Mesendoderm (in vitro differentiated cells): Measurements from ENCODE around the gene MBOAT1.

Source experiments
- DNase-seq: peaks from one replicate; pipeline ENCODE4 v3.0.0; 2013
- H2AK5ac ChIP-seq: 2 replicates; pipeline ENCODE4 v1.6.1; 2013; ENCODE audit warnings: low read length, inconsistent platforms
- H2BK120ac ChIP-seq: 2 replicates; pipeline ENCODE4 v1.6.1; 2013; ENCODE audit warnings: low read depth, mild to moderate bottlenecking, low read length, moderate library complexity, mixed read lengths
- H2BK15ac ChIP-seq: replicated peaks from 2 replicates; pipeline ENCODE4 v1.6.1; 2013; ENCODE audit warnings: low read depth, mild to moderate bottlenecking, moderate library complexity
- H2BK5ac ChIP-seq: 2 replicates; pipeline ENCODE4 v1.6.1; 2013; ENCODE audit warnings: low read length, inconsistent platforms
- H3K18ac ChIP-seq: 2 replicates; pipeline ENCODE4 v1.6.1; 2013; ENCODE audit warnings: mild to moderate bottlenecking, low read length, mixed read lengths
- H3K23ac ChIP-seq: one replicate; pipeline ENCODE4 v1.6.1; 2013; ENCODE audit warnings: low read length
- H3K27ac ChIP-seq: 2 replicates; pipeline ENCODE4 v1.5.1; 2013; ENCODE audit warnings: low read depth, mild to moderate bottlenecking, inconsistent platforms, low read length, moderate library complexity
- H3K27me3 ChIP-seq: 2 replicates; pipeline ENCODE4 v1.6.1; 2013; ENCODE audit warnings: low read length, control low read depth, mild to moderate bottlenecking, inconsistent platforms; ENCODE audit not compliant: insufficient read depth, poor library complexity
- H3K36me3 ChIP-seq: 2 replicates; pipeline ENCODE4 v1.6.1; 2013; ENCODE audit warnings: low read length, inconsistent platforms; ENCODE audit not compliant: control insufficient read depth, insufficient read depth
- H3K4ac ChIP-seq: one replicate; pipeline ENCODE4 v1.6.1; 2013; ENCODE audit warnings: low read depth, mild to moderate bottlenecking, low read length, moderate library complexity
- H3K4me1 ChIP-seq: 2 replicates; pipeline ENCODE4 v1.6.1; 2013; ENCODE audit warnings: low read depth, low read length, inconsistent platforms; ENCODE audit not compliant: control insufficient read depth
- H3K4me2 ChIP-seq: 2 replicates; pipeline ENCODE4 v1.6.1; 2013; ENCODE audit warnings: low read length
- H3K4me3 ChIP-seq: 2 replicates; pipeline ENCODE4 v1.5.1; 2013; ENCODE audit warnings: mild to moderate bottlenecking, low read length
- H3K56ac ChIP-seq: one replicate; pipeline ENCODE4 v1.6.1; 2013; ENCODE audit warnings: low read length
- H3K79me1 ChIP-seq: 2 replicates; pipeline ENCODE4 v1.6.1; 2013; ENCODE audit warnings: low read length, inconsistent platforms
- H3K79me2 ChIP-seq: 2 replicates; pipeline ENCODE4 v1.6.1; 2013; ENCODE audit warnings: mild to moderate bottlenecking, low read length; ENCODE audit not compliant: control insufficient read depth, insufficient read depth
- H3K9ac ChIP-seq: 2 replicates; pipeline ENCODE4 v1.6.1; 2013; ENCODE audit warnings: low read length, inconsistent platforms
- H4K5ac ChIP-seq: one replicate; pipeline ENCODE4 v1.6.1; 2013; ENCODE audit warnings: low read length
- H4K8ac ChIP-seq: one replicate; pipeline ENCODE4 v1.6.1; 2013; ENCODE audit warnings: low read depth, mild to moderate bottlenecking, control low read depth, low read length, moderate library complexity
- whole genome bisulfite sequencing: extraction: QIAGEN DNeasy Blood & Tissue Kit; methylation state at CpG from one replicate; pipeline ENCODE4 v1.1.7; 2013; ENCODE audit warnings: low lambda C conversion rate, missing lambda C conversion rate; ENCODE audit not compliant: insufficient coverage; ENCODE audit errors: extremely low coverage; 5-methylcytosine and 5-hydroxymethylcytosine counted together

Gene MBOAT1

GRCh38 chr6:20095436-20095835 lies 116.8 kb downstream of the MBOAT1 start:
- no peak overlapping the region for H3K4me2 ChIP-seq
- DNase-seq: no peak
- WGBS: no CpG with 5 or more reads among the region's 6 CpGs
- H3K79me1 ChIP-seq: no peaks in the 10 kb centered on the region
- H3K4ac ChIP-seq: no peak overlapping the region
- H2BK15ac ChIP-seq: no peak overlapping the region
- no peak overlapping the region for H3K23ac ChIP-seq
- H3K27ac ChIP-seq: no peak overlapping the region
- H3K4me3 ChIP-seq: no peak overlapping the region
- H3K79me2 ChIP-seq: no peaks in the 10 kb centered on the region
- no peak overlapping the region for H2BK5ac ChIP-seq
- no peaks in the 10 kb centered on the region for H3K4me1 ChIP-seq
- H3K27me3 ChIP-seq: no peaks in the 10 kb centered on the region
- H3K56ac ChIP-seq: no peak overlapping the region
- no peak overlapping the region for H2AK5ac ChIP-seq
- no peak overlapping the region for H3K9ac ChIP-seq
- H4K8ac ChIP-seq: no peak overlapping the region
- H4K5ac ChIP-seq: no peak overlapping the region
- no peak overlapping the region for H3K18ac ChIP-seq
- no peak overlapping the region for H2BK120ac ChIP-seq
- H3K36me3 ChIP-seq: no peaks in the 10 kb centered on the region

GRCh38 chr6:20092071-20092566 lies 120.2 kb downstream of the MBOAT1 start:
- no peak overlapping the region for H3K18ac ChIP-seq
- H3K27ac ChIP-seq: no peak overlapping the region
- H2BK15ac ChIP-seq: no peak overlapping the region
- H2AK5ac ChIP-seq: no peak overlapping the region
- H3K4ac ChIP-seq: no peak overlapping the region
- no peaks in the 10 kb centered on the region for H3K79me1 ChIP-seq
- no peak overlapping the region for H3K23ac ChIP-seq
- no peaks in the 10 kb centered on the region for H3K79me2 ChIP-seq
- no peak overlapping the region for H3K4me2 ChIP-seq
- H4K8ac ChIP-seq: no peak overlapping the region
- no peak overlapping the region for H3K4me3 ChIP-seq
- no CpG with 5 or more reads among the region's 1 CpG for WGBS
- H4K5ac ChIP-seq: no peak overlapping the region
- H3K36me3 ChIP-seq: no peaks in the 10 kb centered on the region
- DNase-seq: peak; percentile 87
- no peak overlapping the region for H2BK120ac ChIP-seq
- no peak overlapping the region for H3K9ac ChIP-seq
- no peaks in the 10 kb centered on the region for H3K4me1 ChIP-seq
- H3K56ac ChIP-seq: no peak overlapping the region
- no peak overlapping the region for H2BK5ac ChIP-seq
- no peaks in the 10 kb centered on the region for H3K27me3 ChIP-seq

GRCh38 chr6:20086992-20087391 lies 125.3 kb downstream of the MBOAT1 start:
- H3K18ac ChIP-seq: no peak overlapping the region
- no peaks in the 10 kb centered on the region for H3K4me1 ChIP-seq
- no peak overlapping the region for H4K8ac ChIP-seq
- H2BK15ac ChIP-seq: no peak overlapping the region
- no peak overlapping the region for H2BK5ac ChIP-seq
- no peaks in the 10 kb centered on the region for H3K79me1 ChIP-seq
- H3K4me2 ChIP-seq: no peak overlapping the region
- H3K79me2 ChIP-seq: no peaks in the 10 kb centered on the region
- H3K4ac ChIP-seq: no peak overlapping the region
- no peak overlapping the region for H4K5ac ChIP-seq
- no peak overlapping the region for H3K4me3 ChIP-seq
- no peak overlapping the region for H3K23ac ChIP-seq
- no peak overlapping the region for H3K56ac ChIP-seq
- H2AK5ac ChIP-seq: no peak overlapping the region
- H2BK120ac ChIP-seq: no peak overlapping the region
- no peak overlapping the region for H3K27ac ChIP-seq
- no peaks in the 10 kb centered on the region for H3K36me3 ChIP-seq
- DNase-seq: no peak
- no peak overlapping the region for H3K9ac ChIP-seq
- no peaks in the 10 kb centered on the region for H3K27me3 ChIP-seq

GRCh38 chr6:20085817-20086216 lies 126.5 kb downstream of the MBOAT1 start:
- H3K27ac ChIP-seq: no peak overlapping the region

GRCh38 chr6:20084411-20084810 lies 127.9 kb downstream of the MBOAT1 start:
- H3K4me3 ChIP-seq: no peak overlapping the region
- H3K79me1 ChIP-seq: no peaks in the 10 kb centered on the region
- H3K18ac ChIP-seq: no peak overlapping the region
- no peaks in the 10 kb centered on the region for H3K36me3 ChIP-seq
- no peaks in the 10 kb centered on the region for H3K79me2 ChIP-seq
- H3K4me1 ChIP-seq: no peaks in the 10 kb centered on the region
- DNase-seq: no peak
- no peak overlapping the region for H2AK5ac ChIP-seq
- no peak overlapping the region for H3K27ac ChIP-seq
- H2BK5ac ChIP-seq: no peak overlapping the region
- no peak overlapping the region for H4K8ac ChIP-seq
- no peak overlapping the region for H4K5ac ChIP-seq
- no peak overlapping the region for H3K56ac ChIP-seq
- no peak overlapping the region for H3K4ac ChIP-seq
- no peak overlapping the region for H2BK15ac ChIP-seq
- no peak overlapping the region for H3K23ac ChIP-seq
- H2BK120ac ChIP-seq: no peak overlapping the region
- H3K9ac ChIP-seq: no peak overlapping the region
- no peaks in the 10 kb centered on the region for H3K27me3 ChIP-seq
- H3K4me2 ChIP-seq: no peak overlapping the region

More at GRCh38 chr6:20085817-20086216, 126.5 kb downstream of the MBOAT1 start:
- Histone ChIP-seq H2BK5ac (no peak overlapping the region), H3K9ac (no peak overlapping the region), H3K4me1 (no peaks in the 10 kb centered on the region), H3K23ac (no peak overlapping the region), H2AK5ac (no peak overlapping the region), H3K18ac (no peak overlapping the region), H3K27me3 (no peaks in the 10 kb centered on the region), H3K4me3 (no peak overlapping the region), H2BK120ac (no peak overlapping the region), H3K56ac (no peak overlapping the region), H4K8ac (no peak overlapping the region), H4K5ac (no peak overlapping the region), H3K4me2 (no peak overlapping the region), H3K36me3 (no peaks in the 10 kb centered on the region), H3K79me1 (no peaks in the 10 kb centered on the region), H3K79me2 (no peaks in the 10 kb centered on the region), H3K4ac (no peak overlapping the region), H2BK15ac (no peak overlapping the region)
- no peak for DNase-seq
- no CpG with 5 or more reads among the region's 2 CpGs for WGBS

- no peaks in the 10 kb centered on the region for H3K4me1 ChIP-seq
These were observed 140.3 kb downstream of the MBOAT1 start for GRCh38 chr6:20071998-20072397.

More at GRCh38 chr6:20071998-20072397, 140.3 kb downstream of the MBOAT1 start:
- no peak overlapping the region for H4K8ac ChIP-seq
- no peak overlapping the region for H3K4me2 ChIP-seq
- H4K5ac ChIP-seq: no peak overlapping the region
- no peak overlapping the region for H2AK5ac ChIP-seq
- H3K79me2 ChIP-seq: no peaks in the 10 kb centered on the region
- no peaks in the 10 kb centered on the region for H3K79me1 ChIP-seq
- no peak overlapping the region for H3K56ac ChIP-seq
- no peaks in the 10 kb centered on the region for H3K36me3 ChIP-seq
- no peak overlapping the region for H3K4me3 ChIP-seq
- no peak overlapping the region for H3K9ac ChIP-seq
- H2BK15ac ChIP-seq: no peak overlapping the region
- H3K4ac ChIP-seq: no peak overlapping the region
- no peak overlapping the region for H2BK5ac ChIP-seq
- no CpG with 5 or more reads among the region's 6 CpGs for WGBS
- H3K27ac ChIP-seq: no peak overlapping the region
- DNase-seq: no peak
- H3K18ac ChIP-seq: no peak overlapping the region
- H3K23ac ChIP-seq: no peak overlapping the region
- no peaks in the 10 kb centered on the region for H3K27me3 ChIP-seq
- H2BK120ac ChIP-seq: no peak overlapping the region
